HepG2 (cell line): Measurements from ENCODE around the gene IL17RB. TPM values are rescaled to one million over a fixed set of nuclear protein-coding genes. Genes with fewer than 3 reads are reported as not detected.

Experiments
- ADNP ChIP-seq: sonication (generic); formaldehyde crosslinking; IDR thresholded peaks from 2 replicates; pipeline ENCODE4 v1.4.0; 2020; ENCODE audit warnings: missing genetic modification reagents
- AKNA ChIP-seq: sonication (generic); formaldehyde crosslinking; IDR thresholded peaks from 2 replicates; pipeline ENCODE4 v1.4.0; 2020; ENCODE audit warnings: missing genetic modification reagents, borderline replicate concordance
- CREM ChIP-seq, 2 experiments: sonication (generic) in 1 of 2; formaldehyde crosslinking in 1 of 2; IDR thresholded peaks; 2 replicates each; pipeline versions ENCODE4 v1.4.0 to v1.6.1; 2016 to 2020; ENCODE audit warnings: antibody characterized with exemption in 1 of 2, mild to moderate bottlenecking in 1 of 2, missing genetic modification reagents in 1 of 2
- GTF3A ChIP-seq: sonication (generic); formaldehyde crosslinking; conservative IDR thresholded peaks from 2 replicates; pipeline ENCODE4 v1.4.0; 2020; ENCODE audit warnings: mild to moderate bottlenecking, missing genetic modification reagents
- HNRNPL ChIP-seq: fragments of 200-400 bp; formaldehyde crosslinking; IDR thresholded peaks from 2 replicates; pipeline ENCODE4 v1.6.1; 2017; ENCODE audit warnings: mild to moderate bottlenecking, low read depth, low read length
- KDM6A ChIP-seq: IDR thresholded peaks from 2 replicates; pipeline ENCODE4 v1.6.1; 2016; ENCODE audit warnings: low read depth
- ONECUT2 ChIP-seq: sonication (generic); formaldehyde crosslinking; IDR thresholded peaks from 2 replicates; pipeline ENCODE4 v1.4.0; 2020; ENCODE audit warnings: missing genetic modification reagents
- PRDM15 ChIP-seq: sonication (generic); formaldehyde crosslinking; IDR thresholded peaks from 2 replicates; pipeline ENCODE4 v1.4.0; 2020; ENCODE audit warnings: missing genetic modification reagents
- SMAD3 ChIP-seq: sonication (generic); formaldehyde crosslinking; IDR thresholded peaks from 2 replicates; pipeline ENCODE4 v1.4.0; 2020; ENCODE audit warnings: missing genetic modification reagents
- ZNF431 ChIP-seq: sonication (generic); formaldehyde crosslinking; IDR thresholded peaks from 2 replicates; pipeline ENCODE4 v1.9.0; 2022; ENCODE audit warnings: missing genetic modification reagents, low read depth, mild to moderate bottlenecking, borderline replicate concordance
- ZNF562 ChIP-seq: sonication (generic); formaldehyde crosslinking; IDR thresholded peaks from 2 replicates; pipeline ENCODE4 v1.8.0; 2022; ENCODE audit warnings: missing genetic modification reagents, borderline replicate concordance
- ZNF609 ChIP-seq: sonication (generic); formaldehyde crosslinking; IDR thresholded peaks from 2 replicates; pipeline ENCODE4 v1.4.0; 2020; ENCODE audit warnings: mild to moderate bottlenecking, missing genetic modification reagents, borderline replicate concordance
- ZNF674 ChIP-seq: sonication (generic); formaldehyde crosslinking; IDR thresholded peaks from 2 replicates; pipeline ENCODE4 v1.5.0; 2020; ENCODE audit warnings: low read depth, mild to moderate bottlenecking, missing genetic modification reagents
- ZNF746 ChIP-seq: sonication (generic); formaldehyde crosslinking; IDR thresholded peaks from 2 replicates; pipeline ENCODE4 v1.8.0; 2022; ENCODE audit warnings: mild to moderate bottlenecking, missing genetic modification reagents
- ZNF891 ChIP-seq: sonication (generic); formaldehyde crosslinking; IDR thresholded peaks from 2 replicates; pipeline ENCODE4 v1.5.0; 2020; ENCODE audit warnings: mild to moderate bottlenecking, missing genetic modification reagents
- polyA plus RNA-seq, 8 experiments: library from polyadenylated mRNA; depleted of rRNA in 3 of 8; stranded (reverse) in 7 of 8; unstranded in 1 of 8; fragments of >200 nt; fragmentation: Illumina TruSeq in 4 of 8; extraction: Trizol in 4 of 8; gene quantifications; 2 replicates each; pipeline versions ENCODE4 v1.2.1 to v1.2.3, GENCODE V29; 2011 to 2016; ENCODE audit warnings: low read depth in 4 of 8, missing spikeins in 1 of 8, mixed read lengths in 1 of 8; ENCODE audit not compliant: insufficient read depth in 1 of 8
- total RNA-seq, 5 experiments: library from RNA; depleted of rRNA; stranded (reverse); fragments of >200 nt; fragmentation: Illumina TruSeq; extraction: Trizol; gene quantifications; 2 replicates each; pipeline ENCODE4 v1.2.3, GENCODE V29; 2016; ENCODE audit warnings: low read depth in 1 of 5

Gene IL17RB
- total and polyA plus RNA-seq, 2 of the 13 experiments (the other 11 are each of a cell fraction or from before 2014, with no cell fraction given): 130 to 190 TPM

DNA sequence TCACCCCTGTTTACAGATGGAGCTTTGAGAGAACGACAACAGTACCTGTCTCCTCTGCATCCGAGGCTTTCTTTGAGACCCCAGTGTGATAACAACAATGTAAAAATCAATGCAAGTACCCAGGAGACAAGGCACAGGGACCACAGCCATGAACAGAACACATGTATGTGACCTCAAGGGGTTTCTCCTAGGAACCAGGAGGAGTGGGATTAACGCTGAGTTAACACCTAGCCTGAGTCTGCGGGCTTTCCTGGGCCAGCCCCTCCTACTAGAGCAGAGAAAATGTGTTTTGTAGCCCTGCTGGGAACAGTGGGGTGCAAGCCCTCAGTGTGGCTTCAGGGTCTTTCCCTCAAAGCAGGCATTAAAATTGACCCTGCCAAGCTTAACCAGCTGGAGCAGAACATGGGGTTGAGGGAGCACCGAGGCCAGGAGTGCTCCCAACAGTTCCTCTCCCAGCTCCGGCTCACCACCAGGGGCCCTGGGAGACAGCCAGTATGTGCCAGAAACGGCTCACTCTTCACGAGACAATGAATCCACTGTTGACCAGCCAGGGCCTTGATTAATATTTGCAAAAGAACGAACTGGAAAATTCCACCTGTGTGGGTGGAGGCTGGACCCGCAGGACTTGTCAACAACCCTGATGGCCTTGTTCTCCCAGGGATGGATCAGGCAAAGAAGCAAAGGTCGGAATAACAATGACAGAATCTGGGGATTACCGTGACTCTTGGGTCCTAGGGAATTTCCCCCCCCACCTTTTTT is 3.8 kb upstream of the IL17RB start (continued):
- TF ChIP-seq HNRNPL (no peak), ZNF609 (CRISPR knock-in tag) (peak; percentile 37; the same call in 1 of the 2 replicates), ADNP (CRISPR knock-in tag) (no peak; the same call in 1 of the 2 replicates), GTF3A (CRISPR knock-in tag) (no peak), KDM6A (CRISPR knock-in tag) (peak; percentile 76), PRDM15 (CRISPR knock-in tag) (peak; percentile 66; the same call in 1 of the 2 replicates), ZNF674 (CRISPR knock-in tag) (no peak), SMAD3 (CRISPR knock-in tag) (peak; percentile 76; the same call in 1 of the 2 replicates), AKNA (CRISPR knock-in tag) (0 out of 2 replicates have a peak, but pooled peaks have one; percentile 16), ZNF746 (CRISPR knock-in tag) (peak; percentile 84; the same call in 1 of the 2 replicates), ZNF891 (CRISPR knock-in tag) (peak; percentile 13; the same call in 1 of the 2 replicates), ZNF562 (CRISPR knock-in tag) (no peak), CREM (IDR thresholded peaks at IDR 0.05) (peak; percentile 75; the same call in 1 of the 2 replicates), CREM (CRISPR knock-in tag; IDR thresholded peaks at IDR 0.05) (no peak), ONECUT2 (CRISPR knock-in tag) (0 out of 2 replicates have a peak, but pooled peaks have one; percentile 45), ZNF431 (CRISPR knock-in tag) (peak; percentile 37; the same call in 1 of the 2 replicates)
